MM.1S (cell line): ENCODE results near the gene AGO3.

ENCODE experiments used
- CTCF ChIP-seq: fragments of 300-600 bp; sonication (generic); IDR thresholded peaks from 2 replicates; pipeline ENCODE4 v1.5.1; 2016; ENCODE audit warnings: antibody characterized with exemption, low read length, mixed read lengths
- EZH2 ChIP-seq: fragments of 300-600 bp; sonication (generic); optimal IDR thresholded peaks from 2 replicates; pipeline ENCODE3; 2017; ENCODE audit warnings: low read depth, mild to moderate bottlenecking, antibody characterized with exemption, low read length, mixed read lengths
- EZH2phosphoT487 ChIP-seq: fragments of 300-600 bp; sonication (generic); IDR thresholded peaks from 2 replicates; pipeline ENCODE4 v1.6.1; 2018; ENCODE audit warnings: antibody characterized with exemption, low read length

DNA sequence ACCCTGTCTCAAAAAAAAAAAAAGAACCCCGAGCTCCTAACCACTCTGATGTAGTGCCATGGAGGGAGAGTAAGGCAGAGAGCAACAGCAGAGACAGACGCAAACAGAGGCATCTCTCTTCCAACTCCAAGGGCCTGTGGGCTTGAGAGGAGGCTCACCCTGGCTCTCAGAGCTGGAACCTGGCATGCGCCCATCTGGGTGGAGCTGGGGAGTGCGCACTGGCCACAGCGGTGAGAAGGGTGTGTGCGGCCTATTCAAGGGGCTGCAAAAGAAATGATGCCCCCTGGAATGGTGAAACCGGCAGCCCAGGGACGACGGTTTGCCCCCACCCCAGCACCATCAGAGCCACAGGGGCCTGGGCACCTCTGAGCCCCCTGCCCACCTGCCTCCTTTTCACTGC is 176.5 kb downstream of the AGO3 start:
- TF ChIP-seq CTCF (no peak), EZH2phosphoT487 (no peak), EZH2 (no peak)
